ENCODE measurements around the gene NDUFA7. TPM values are rescaled to one million over a fixed set of nuclear protein-coding genes. Genes with fewer than 3 reads are reported as not detected.

The NDUFA7 gene
- polyA plus RNA-seq, 1 of the 3 experiments (the other 2 are of a cell fraction): 111 TPM

- Histone ChIP-seq H4K20me1 (ENCODE audit: insufficient read depth) (no peaks in the 10 kb centered on the region), H3K4me1 (ENCODE audit: control insufficient read depth in 1 of 2, insufficient read depth in 2 of 2, low read depth in 1 of 2, low read length in 1 of 2) (peaks cover 4 to 12% of the 10 kb centered on the region in 2 experiments; a peak in 2 of 4 replicates), H3K4me3 (ENCODE audit: low read depth in 2 of 2, low read length in 1 of 2) (no peak overlapping the region), H3K79me2 (ENCODE audit: insufficient read depth) (peaks cover 10% of the 10 kb centered on the region; the same call in 1 of the 2 replicates), H3K4me2 (no peak overlapping the region), H2AFZ (ENCODE audit: low read depth) (no peak overlapping the region), H3F3A (replicated peaks; ENCODE audit: insufficient read depth) (peaks cover 6% of the 10 kb centered on the region), H3K27me3 (ENCODE audit: insufficient read depth) (no peaks in the 10 kb centered on the region), H3K9ac (no peak overlapping the region), H3K9me3 (no peaks in the 10 kb centered on the region), H3K9me2 (no peaks in the 10 kb centered on the region), H3K27ac (ENCODE audit: low read depth in 2 of 2, low read length in 1 of 2) (no peak overlapping the region), H3K36me3 (replicated peaks in 1 of 2; ENCODE audit: control insufficient read depth in 1 of 2, insufficient read depth in 2 of 2, low read length in 1 of 2) (peaks cover 8 to 12% of the 10 kb centered on the region in 2 experiments)
- no peak for DNase-seq
- POLR2A ChIA-PET: interaction anchor here (2.1 kb wide), 1 partner anchor 11 kb away, joined by 5 read pairs; the partner anchor contains the start of genes NDUFA7 and RPS28
- TF ChIP-seq RFX5 (IDR thresholded peaks at IDR 0.05; ENCODE audit: low read length): no peak
- TF ChIP-seq IRF3 (IDR thresholded peaks at IDR 0.05; ENCODE audit: low read depth, low read length): no peak
- no peak for TF ChIP-seq SIN3A (IDR thresholded peaks at IDR 0.05; ENCODE audit: borderline replicate concordance, low read depth, low read length)
- no peak for TF ChIP-seq RCOR1 (IDR thresholded peaks at IDR 0.05; ENCODE audit: low read length)
- no peak for TF ChIP-seq PBX3 (IDR thresholded peaks at IDR 0.05)
- TF ChIP-seq CHD2 (IDR thresholded peaks at IDR 0.05; ENCODE audit: low read length, partially characterized antibody): no peak
- TF ChIP-seq MAX (IDR thresholded peaks at IDR 0.05; ENCODE audit: low read depth): no peak
- no peak for TF ChIP-seq MXI1 (IDR thresholded peaks at IDR 0.05; ENCODE audit: low read depth, low read length)
- TF ChIP-seq GABPA (IDR thresholded peaks at IDR 0.05; ENCODE audit: low read depth): no peak
- TF ChIP-seq MEF2A (IDR thresholded peaks at IDR 0.05; ENCODE audit: borderline replicate concordance, low read depth): no peak
- no peak for TF ChIP-seq GATA2 (CRISPR knock-in tag; IDR thresholded peaks at IDR 0.05)
- TF ChIP-seq CTCF (IDR thresholded peaks at IDR 0.05): no peak
- TF ChIP-seq EP300 (IDR thresholded peaks at IDR 0.05; ENCODE audit: borderline replicate concordance in 1 of 2, low read depth in 1 of 2, low read length in 1 of 2): no peak
- CTCF ChIA-PET: no interaction called here
- 97% methylated on average over 12 of the region's 17 CpGs for WGBS (ENCODE audit: low lambda C conversion rate)
Observed at GRCh38 chr19:8310342-8311055, 10.7 kb downstream of the NDUFA7 start.
